NCI-H748 (cell line): ENCODE measurements around the gene MGMT.

Experiments used
- DNase-seq: peaks from one replicate; lab custom pipeline; 2025; ENCODE audit not compliant: unreplicated experiment; lab: John Stamatoyannopoulos, UW

Gene MGMT

GRCh38 chr10:129768437-129769355, 301.7 kb downstream of the MGMT start:
- peak; percentile 2 for DNase-seq

- no peak for DNase-seq
Observed at GRCh38 chr10:129769381-129770116, 302.5 kb downstream of the MGMT start.

DNA sequence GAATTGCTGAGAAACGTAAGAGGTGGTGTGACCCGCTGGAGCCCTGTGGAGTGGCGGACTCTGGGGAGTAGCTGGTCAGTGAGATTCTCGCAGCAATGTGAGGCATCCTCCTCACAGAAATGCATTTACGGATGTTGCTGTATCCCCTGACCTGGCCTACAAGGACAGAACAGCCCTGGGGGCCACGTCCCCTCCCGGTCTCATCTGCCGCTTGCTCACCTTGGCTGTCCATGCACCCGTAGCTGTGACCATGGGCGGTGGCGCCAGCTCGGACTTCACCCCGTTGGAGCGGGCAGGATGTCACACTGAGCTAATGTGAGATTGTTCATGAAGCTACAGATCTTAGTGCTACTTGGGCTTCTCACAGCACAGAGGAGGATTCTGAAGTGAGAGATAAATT, 303.2 kb downstream of the MGMT start:
- DNase-seq, result no peak

DNA sequence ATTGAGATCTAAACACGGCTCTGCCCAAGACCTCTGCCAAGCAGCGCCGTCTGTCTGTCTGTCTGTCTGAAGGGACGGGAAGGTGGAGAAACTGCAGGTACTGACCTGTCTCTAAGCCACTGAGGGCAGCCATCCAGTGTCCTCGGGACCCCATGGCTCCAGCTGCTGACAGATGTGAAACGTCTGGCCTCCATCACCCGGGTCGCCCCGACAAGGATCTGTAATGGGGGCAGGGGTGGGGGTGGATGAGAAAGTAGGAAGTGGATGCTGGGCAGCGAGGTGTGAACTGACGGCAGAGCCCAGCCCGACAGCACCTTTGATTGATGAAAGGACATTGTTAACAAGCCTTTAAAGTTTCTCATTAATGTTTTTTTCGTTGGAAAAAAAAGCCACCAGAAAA, 304.0 kb downstream of the MGMT start:
- DNase-seq, result no peak

DNA sequence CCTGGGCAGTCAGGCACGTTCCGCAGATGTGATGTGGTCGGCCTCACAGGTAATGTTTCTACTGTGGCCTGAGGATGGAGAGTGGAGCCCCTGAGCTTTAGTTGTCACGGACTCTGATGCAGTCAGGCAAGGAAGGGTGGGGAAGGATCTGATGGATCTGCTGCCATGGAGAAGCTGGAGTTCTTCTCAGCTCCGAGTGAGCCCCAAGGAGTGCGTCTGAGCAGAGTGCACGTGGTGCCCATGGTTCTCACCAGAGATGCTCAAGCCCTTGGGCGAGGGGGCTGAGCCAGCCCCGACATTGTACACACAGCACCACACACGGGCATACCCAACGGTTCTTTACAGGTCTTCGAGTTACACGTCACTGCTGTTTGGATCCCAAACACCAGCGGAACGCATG, 304.5 kb downstream of the MGMT start:
- no peak for DNase-seq

GRCh38 chr10:129771991-129772431, 305.0 kb downstream of the MGMT start:
- no peak for DNase-seq

DNA sequence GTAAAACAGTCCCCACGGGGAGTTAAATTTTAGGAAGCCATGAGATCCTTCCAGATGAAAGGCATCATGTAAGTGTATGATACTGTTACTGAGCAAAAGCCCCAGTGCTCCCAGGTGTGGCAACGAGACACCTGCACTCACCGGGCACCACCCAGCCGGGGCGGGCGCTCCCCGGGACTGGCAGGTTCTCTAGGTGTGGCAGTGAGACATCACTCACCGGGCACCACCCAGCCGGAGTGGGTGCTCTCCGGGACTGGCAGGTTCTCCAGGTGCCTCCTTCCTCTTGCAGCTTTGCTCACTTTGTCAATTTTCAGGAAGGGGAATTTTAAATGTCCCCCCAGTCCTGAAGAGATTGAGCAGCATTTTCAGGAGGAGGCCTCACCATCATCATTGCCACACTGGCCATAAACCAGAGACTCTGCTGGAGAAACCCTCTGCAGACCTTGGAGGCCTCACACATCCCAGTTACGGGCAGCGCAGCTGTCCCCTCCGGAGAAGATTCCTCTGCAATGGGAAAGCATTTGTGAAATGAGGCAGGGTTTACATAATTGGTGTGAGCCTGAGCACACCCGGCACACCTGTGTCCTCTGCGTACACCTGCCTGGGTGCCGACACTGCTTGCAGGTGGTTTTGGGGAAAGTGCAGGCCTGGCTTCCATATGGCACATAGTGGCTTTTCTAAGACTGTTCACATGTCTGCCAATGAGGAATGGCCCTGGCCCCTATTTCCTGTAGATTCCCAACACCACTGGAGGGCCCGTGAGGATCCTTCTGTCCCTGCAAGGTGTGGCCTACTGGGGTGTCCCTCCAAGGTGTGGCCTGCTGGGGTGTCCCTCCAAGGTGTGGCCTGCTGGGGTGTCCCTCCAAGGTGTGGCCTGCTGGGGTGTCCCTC, 305.7 kb downstream of the MGMT start:
- DNase-seq, result no peak

- DNase-seq, result no peak
Observed at GRCh38 chr10:129773359-129773990, 306.4 kb downstream of the MGMT start.

- DNase-seq, result no peak
Observed at GRCh38 chr10:129774082-129774735, 307.2 kb downstream of the MGMT start.

DNA sequence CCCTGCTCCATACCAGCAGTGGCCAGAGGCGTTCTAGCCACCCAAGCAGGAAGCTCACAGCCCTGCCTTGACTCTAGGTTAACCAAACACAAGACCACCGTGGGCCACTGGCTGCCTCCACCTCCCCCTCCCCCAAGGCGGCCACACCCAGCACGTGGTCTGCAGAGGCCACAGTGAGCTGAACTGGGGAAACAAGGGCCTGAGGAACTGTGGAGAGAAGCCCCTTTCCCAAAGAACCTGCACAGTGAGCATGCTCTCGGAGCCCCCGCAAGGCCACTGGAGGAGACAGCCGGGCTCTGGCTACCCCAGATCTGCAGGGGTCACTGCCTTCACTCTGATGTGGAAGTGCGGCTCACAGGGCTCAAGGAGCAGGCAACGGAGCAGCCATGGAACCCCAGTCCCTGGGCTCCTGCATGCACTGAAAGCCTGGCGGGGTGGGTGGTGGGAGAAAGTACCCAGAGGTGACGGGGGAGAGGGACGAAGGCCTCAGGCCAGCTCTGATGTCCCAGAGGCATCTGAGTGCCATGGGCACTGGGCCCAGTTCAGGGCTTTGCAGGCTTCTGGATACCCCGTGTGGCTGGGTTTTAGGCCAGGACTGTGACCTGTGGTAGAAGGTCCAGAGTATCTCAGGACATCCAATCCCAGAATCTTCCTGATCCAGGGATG, 307.8 kb downstream of the MGMT start:
- DNase-seq, result no peak

GRCh38 chr10:129775681-129776080, 308.6 kb downstream of the MGMT start:
- DNase-seq, result no peak

- no peak for DNase-seq
Observed at GRCh38 chr10:129777687-129778086, 310.6 kb downstream of the MGMT start.

GRCh38 chr10:129778571-129778970, 311.5 kb downstream of the MGMT start:
- no peak for DNase-seq

DNA sequence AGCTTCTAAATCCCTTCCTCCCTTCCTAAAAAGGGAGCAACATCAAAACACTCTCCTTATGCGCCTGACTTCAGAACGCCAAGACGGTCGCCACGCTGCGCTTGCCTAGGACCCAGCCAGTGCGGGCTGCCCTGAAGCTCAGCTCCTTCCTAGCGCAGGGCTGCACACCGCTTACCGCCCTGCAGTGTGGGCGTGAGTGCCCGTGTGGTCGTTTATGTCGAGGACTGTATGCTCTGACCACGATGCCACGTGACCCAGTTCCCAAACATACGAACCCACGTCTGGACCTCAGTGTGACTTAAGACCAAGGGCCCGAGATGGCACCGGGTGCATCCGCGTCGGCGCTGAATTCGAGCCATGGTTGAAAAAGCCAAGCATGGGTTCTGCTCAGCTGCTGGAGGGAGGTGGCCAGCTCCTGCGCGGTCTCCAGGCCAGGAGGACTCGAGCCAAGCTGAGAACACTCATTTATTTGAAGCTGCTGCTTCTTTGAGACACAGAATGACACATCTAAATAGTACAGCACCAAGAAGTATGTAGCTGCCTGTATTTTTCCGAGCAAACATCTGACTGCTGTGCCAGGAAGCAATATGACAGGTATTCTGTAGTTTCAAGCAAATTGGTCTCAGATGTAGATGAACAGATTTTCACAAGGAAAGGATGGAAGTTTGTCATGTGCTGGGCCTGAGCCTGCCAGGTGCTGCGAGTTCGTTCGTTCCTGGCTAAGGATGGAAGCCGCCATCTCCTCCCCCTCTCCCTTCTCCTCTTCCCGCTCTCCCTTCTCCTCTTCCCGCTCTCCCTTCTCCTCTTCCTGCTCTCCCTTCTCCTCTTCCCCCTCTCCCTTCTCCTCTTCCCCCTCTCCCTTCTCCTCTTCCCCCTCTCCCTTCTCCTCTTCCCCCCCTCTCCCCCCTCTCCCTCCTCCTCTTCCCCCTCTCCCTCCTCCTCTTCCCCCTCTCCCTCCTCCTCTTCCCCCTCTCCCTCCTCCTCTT, 312.4 kb downstream of the MGMT start:
- no peak for DNase-seq

- no peak for DNase-seq
Observed at GRCh38 chr10:129780198-129780597, 313.2 kb downstream of the MGMT start.

GRCh38 chr10:129780901-129781795, 314.1 kb downstream of the MGMT start:
- DNase-seq, result no peak

GRCh38 chr10:129784291-129784690, 317.2 kb downstream of the MGMT start:
- DNase-seq, result no peak
